Measurements from ENCODE around the gene POU2AF2.

DNA sequence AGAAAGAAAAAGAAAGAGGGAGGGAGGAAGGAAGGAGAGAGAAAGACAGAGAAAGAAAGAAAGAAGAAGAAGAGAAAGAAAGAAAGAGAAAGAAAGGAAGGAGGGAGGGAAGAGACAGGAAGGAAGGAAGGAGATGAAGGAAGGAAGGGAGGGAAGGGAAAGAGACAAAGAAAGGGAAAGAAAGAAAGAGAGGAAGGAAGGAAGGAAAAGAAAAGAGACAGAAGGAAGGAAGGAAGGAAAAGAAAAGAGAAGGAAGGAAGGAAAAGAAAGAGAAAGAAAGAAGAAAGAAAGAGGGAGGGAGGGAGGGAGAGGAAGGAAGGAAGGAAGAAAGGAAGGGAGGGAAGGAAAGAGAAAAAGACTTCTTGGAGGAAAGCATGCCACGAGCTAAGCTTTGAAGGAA lies 19.1 kb downstream of the POU2AF2 start:
- no peak for TF ChIP-seq EP300 (IDR thresholded peaks at IDR 0.05; ENCODE audit: borderline replicate concordance)
- no peak for TF ChIP-seq NFIC (IDR thresholded peaks at IDR 0.05)
- TF ChIP-seq, protein P1, sequence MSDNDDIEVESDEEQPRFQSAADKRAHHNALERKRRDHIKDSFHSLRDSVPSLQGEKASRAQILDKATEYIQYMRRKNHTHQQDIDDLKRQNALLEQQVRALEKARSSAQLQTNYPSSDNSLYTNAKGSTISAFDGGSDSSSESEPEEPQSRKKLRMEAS (IDR thresholded peaks at IDR 0.05), result no peak
- TF ChIP-seq RAD21 (IDR thresholded peaks at IDR 0.05; ENCODE audit: low read depth), result no peak
